ENCODE measurements around the gene JAK1.
"Not testable (repeated sequence)": the region's sequence is repeated elsewhere in the genome, so short reads cannot be mapped to it uniquely, and the experiment has no call there.

DNA sequence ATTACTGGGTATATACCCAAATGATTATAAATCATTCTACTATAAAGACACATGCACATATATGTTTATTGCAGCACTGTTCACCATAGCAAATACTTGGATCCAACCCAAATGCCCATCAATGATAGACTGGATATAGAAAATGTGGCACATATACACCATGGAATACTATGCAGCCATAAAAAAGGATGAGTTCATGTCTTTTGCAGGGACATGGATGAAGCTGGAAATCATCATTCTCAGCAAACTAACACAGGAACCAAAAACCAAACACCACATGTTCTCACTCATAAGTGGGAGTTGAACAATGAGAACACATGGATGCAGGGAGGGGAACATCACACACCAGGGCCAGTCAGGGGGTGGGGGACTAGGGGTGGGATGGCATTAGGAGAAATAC lies 35.7 kb downstream of the JAK1 start:
- TF ChIP-seq, protein P1, sequence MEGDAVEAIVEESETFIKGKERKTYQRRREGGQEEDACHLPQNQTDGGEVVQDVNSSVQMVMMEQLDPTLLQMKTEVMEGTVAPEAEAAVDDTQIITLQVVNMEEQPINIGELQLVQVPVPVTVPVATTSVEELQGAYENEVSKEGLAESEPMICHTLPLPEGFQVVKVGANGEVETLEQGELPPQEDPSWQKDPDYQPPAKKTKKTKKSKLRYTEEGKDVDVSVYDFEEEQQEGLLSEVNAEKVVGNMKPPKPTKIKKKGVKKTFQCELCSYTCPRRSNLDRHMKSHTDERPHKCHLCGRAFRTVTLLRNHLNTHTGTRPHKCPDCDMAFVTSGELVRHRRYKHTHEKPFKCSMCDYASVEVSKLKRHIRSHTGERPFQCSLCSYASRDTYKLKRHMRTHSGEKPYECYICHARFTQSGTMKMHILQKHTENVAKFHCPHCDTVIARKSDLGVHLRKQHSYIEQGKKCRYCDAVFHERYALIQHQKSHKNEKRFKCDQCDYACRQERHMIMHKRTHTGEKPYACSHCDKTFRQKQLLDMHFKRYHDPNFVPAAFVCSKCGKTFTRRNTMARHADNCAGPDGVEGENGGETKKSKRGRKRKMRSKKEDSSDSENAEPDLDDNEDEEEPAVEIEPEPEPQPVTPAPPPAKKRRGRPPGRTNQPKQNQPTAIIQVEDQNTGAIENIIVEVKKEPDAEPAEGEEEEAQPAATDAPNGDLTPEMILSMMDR (conservative IDR thresholded peaks at IDR 0.05; ENCODE audit: low read depth in 2 of 2): not testable (repeated sequence)
- TF ChIP-seq, protein P2, sequence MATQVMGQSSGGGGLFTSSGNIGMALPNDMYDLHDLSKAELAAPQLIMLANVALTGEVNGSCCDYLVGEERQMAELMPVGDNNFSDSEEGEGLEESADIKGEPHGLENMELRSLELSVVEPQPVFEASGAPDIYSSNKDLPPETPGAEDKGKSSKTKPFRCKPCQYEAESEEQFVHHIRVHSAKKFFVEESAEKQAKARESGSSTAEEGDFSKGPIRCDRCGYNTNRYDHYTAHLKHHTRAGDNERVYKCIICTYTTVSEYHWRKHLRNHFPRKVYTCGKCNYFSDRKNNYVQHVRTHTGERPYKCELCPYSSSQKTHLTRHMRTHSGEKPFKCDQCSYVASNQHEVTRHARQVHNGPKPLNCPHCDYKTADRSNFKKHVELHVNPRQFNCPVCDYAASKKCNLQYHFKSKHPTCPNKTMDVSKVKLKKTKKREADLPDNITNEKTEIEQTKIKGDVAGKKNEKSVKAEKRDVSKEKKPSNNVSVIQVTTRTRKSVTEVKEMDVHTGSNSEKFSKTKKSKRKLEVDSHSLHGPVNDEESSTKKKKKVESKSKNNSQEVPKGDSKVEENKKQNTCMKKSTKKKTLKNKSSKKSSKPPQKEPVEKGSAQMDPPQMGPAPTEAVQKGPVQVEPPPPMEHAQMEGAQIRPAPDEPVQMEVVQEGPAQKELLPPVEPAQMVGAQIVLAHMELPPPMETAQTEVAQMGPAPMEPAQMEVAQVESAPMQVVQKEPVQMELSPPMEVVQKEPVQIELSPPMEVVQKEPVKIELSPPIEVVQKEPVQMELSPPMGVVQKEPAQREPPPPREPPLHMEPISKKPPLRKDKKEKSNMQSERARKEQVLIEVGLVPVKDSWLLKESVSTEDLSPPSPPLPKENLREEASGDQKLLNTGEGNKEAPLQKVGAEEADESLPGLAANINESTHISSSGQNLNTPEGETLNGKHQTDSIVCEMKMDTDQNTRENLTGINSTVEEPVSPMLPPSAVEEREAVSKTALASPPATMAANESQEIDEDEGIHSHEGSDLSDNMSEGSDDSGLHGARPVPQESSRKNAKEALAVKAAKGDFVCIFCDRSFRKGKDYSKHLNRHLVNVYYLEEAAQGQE (IDR thresholded peaks at IDR 0.05; ENCODE audit: unreplicated experiment): not testable (repeated sequence)
- TF ChIP-seq ZNF331 (CRISPR knock-in tag; IDR thresholded peaks at IDR 0.05; ENCODE audit: low read depth); EZH2 (IDR thresholded peaks at IDR 0.05; ENCODE audit: low read depth, unreplicated experiment); EZH2phosphoT487 (IDR thresholded peaks at IDR 0.05; ENCODE audit: unreplicated experiment): not testable (repeated sequence)

Data from GM23338 (cell line).